ENCODE measurements around the gene CCDC169. TPM values are rescaled to one million over a fixed set of nuclear protein-coding genes. Genes with fewer than 3 reads are reported as not detected.

Gene CCDC169
- total RNA-seq, 1 experiment from 2014 or later = 36.8 TPM

DNA sequence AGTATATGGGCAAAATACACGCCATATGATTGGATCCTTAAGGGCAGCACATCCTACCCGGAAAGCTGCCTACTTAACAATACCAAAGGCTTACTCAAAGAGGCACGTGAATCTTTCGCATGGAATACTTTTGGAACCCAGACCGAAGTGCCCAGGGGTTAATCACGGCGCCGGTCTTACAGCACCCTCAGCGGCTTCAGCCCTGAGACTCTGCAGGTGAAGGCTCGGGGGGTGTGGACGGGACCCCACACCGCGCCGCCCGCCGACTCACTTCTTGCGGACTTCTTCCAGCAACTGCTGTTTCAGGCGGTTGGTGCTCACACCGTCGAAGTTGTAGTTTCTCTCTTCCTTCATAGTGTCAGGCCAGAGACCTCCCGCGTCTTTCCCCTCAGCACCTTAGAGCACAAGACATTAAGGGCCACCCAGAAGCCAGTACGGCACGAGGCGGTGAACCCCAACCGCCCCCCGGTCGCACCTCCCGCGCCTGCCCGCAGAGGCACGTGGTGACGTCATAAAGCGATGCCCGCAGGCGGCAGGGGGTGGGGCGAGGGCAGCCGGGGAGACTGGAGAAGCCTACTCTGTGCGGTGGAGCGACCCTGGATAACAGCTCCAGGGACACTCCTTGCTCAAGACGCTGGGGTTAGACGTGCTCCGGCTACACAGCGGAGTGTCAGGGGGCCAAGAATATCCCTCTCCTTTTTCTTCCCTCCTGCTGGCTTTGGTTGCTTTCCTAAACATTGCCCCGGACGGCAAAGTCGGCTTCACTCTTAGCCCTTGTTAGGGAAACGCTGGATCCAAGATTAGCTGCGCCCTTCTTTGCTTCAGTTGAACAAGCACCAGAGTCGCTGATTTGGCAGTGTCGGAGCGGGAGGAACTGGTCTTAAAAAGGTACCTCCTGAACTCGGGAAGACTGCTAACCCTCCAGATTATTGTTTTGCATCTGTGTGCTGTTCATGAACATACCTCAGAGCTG is at the start of gene CCDC169 (continued):
- TF ChIP-seq, protein P1, sequence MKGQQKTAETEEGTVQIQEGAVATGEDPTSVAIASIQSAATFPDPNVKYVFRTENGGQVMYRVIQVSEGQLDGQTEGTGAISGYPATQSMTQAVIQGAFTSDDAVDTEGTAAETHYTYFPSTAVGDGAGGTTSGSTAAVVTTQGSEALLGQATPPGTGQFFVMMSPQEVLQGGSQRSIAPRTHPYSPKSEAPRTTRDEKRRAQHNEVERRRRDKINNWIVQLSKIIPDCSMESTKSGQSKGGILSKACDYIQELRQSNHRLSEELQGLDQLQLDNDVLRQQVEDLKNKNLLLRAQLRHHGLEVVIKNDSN (CRISPR knock-in tag; IDR thresholded peaks at IDR 0.05) = peak; percentile 71; the same call in 1 of the 2 replicates
- TF ChIP-seq, protein P2, sequence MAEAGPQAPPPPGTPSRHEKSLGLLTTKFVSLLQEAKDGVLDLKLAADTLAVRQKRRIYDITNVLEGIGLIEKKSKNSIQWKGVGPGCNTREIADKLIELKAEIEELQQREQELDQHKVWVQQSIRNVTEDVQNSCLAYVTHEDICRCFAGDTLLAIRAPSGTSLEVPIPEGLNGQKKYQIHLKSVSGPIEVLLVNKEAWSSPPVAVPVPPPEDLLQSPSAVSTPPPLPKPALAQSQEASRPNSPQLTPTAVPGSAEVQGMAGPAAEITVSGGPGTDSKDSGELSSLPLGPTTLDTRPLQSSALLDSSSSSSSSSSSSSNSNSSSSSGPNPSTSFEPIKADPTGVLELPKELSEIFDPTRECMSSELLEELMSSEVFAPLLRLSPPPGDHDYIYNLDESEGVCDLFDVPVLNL (CRISPR knock-in tag; IDR thresholded peaks at IDR 0.05; ENCODE audit: borderline replicate concordance, low read depth) = no peak
- TF ChIP-seq, protein P3, sequence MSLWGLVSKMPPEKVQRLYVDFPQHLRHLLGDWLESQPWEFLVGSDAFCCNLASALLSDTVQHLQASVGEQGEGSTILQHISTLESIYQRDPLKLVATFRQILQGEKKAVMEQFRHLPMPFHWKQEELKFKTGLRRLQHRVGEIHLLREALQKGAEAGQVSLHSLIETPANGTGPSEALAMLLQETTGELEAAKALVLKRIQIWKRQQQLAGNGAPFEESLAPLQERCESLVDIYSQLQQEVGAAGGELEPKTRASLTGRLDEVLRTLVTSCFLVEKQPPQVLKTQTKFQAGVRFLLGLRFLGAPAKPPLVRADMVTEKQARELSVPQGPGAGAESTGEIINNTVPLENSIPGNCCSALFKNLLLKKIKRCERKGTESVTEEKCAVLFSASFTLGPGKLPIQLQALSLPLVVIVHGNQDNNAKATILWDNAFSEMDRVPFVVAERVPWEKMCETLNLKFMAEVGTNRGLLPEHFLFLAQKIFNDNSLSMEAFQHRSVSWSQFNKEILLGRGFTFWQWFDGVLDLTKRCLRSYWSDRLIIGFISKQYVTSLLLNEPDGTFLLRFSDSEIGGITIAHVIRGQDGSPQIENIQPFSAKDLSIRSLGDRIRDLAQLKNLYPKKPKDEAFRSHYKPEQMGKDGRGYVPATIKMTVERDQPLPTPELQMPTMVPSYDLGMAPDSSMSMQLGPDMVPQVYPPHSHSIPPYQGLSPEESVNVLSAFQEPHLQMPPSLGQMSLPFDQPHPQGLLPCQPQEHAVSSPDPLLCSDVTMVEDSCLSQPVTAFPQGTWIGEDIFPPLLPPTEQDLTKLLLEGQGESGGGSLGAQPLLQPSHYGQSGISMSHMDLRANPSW (CRISPR knock-in tag; conservative IDR thresholded peaks at IDR 0.05; ENCODE audit: low read depth) = no peak
- TF ChIP-seq, protein P4, sequence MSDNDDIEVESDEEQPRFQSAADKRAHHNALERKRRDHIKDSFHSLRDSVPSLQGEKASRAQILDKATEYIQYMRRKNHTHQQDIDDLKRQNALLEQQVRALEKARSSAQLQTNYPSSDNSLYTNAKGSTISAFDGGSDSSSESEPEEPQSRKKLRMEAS (CRISPR knock-in tag; IDR thresholded peaks at IDR 0.05) = peak; percentile 98
- TF ChIP-seq TP53 (CRISPR knock-in tag; IDR thresholded peaks at IDR 0.05) (peak; percentile 86; the same call in 1 of the 2 replicates), HMGA2 (CRISPR knock-in tag; IDR thresholded peaks at IDR 0.05) (no peak), RELA (CRISPR knock-in tag; IDR thresholded peaks at IDR 0.05; ENCODE audit: borderline replicate concordance) (peak; percentile 82; the same call in 1 of the 2 replicates), ATF1 (CRISPR knock-in tag; IDR thresholded peaks at IDR 0.05) (0 out of 2 replicates have a peak, but pooled peaks have one; percentile 80), ZNF232 (CRISPR knock-in tag; IDR thresholded peaks at IDR 0.05) (no peak), ESRRA (CRISPR knock-in tag; IDR thresholded peaks at IDR 0.05; ENCODE audit: borderline replicate concordance) (0 out of 2 replicates have a peak, but pooled peaks have one; percentile 48), NFE2L1 (CRISPR knock-in tag; IDR thresholded peaks at IDR 0.05) (0 out of 2 replicates have a peak, but pooled peaks have one; percentile 65), SMAD4 (CRISPR knock-in tag; IDR thresholded peaks at IDR 0.05) (peak; percentile 77; the same call in 1 of the 2 replicates), ETV6 (CRISPR knock-in tag; IDR thresholded peaks at IDR 0.05) (peak; percentile 73; the same call in 1 of the 2 replicates), MXD4 (CRISPR knock-in tag; IDR thresholded peaks at IDR 0.05; ENCODE audit: borderline replicate concordance) (no peak), ZNF317 (CRISPR knock-in tag; IDR thresholded peaks at IDR 0.05; ENCODE audit: borderline replicate concordance, low read depth) (0 out of 2 replicates have a peak, but pooled peaks have one; percentile 64), MYBL2 (CRISPR knock-in tag; IDR thresholded peaks at IDR 0.05) (peak; percentile 77; the same call in 1 of the 2 replicates), FOXJ3 (CRISPR knock-in tag; IDR thresholded peaks at IDR 0.05; ENCODE audit: borderline replicate concordance) (no peak), OVOL2 (CRISPR knock-in tag; IDR thresholded peaks at IDR 0.05; ENCODE audit: borderline replicate concordance) (no peak), ELF4 (CRISPR knock-in tag; IDR thresholded peaks at IDR 0.05; ENCODE audit: low read depth) (no peak)
- TF ChIP-seq, protein P5, sequence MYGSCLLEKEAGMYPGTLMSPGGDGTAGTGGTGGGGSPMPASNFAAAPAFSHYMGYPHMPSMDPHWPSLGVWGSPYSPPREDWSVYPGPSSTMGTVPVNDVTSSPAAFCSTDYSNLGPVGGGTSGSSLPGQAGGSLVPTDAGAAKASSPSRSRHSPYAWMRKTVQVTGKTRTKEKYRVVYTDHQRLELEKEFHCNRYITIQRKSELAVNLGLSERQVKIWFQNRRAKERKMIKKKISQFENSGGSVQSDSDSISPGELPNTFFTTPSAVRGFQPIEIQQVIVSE (CRISPR knock-in tag; IDR thresholded peaks at IDR 0.05; ENCODE audit: borderline replicate concordance) = no peak
- TF ChIP-seq, protein P6, sequence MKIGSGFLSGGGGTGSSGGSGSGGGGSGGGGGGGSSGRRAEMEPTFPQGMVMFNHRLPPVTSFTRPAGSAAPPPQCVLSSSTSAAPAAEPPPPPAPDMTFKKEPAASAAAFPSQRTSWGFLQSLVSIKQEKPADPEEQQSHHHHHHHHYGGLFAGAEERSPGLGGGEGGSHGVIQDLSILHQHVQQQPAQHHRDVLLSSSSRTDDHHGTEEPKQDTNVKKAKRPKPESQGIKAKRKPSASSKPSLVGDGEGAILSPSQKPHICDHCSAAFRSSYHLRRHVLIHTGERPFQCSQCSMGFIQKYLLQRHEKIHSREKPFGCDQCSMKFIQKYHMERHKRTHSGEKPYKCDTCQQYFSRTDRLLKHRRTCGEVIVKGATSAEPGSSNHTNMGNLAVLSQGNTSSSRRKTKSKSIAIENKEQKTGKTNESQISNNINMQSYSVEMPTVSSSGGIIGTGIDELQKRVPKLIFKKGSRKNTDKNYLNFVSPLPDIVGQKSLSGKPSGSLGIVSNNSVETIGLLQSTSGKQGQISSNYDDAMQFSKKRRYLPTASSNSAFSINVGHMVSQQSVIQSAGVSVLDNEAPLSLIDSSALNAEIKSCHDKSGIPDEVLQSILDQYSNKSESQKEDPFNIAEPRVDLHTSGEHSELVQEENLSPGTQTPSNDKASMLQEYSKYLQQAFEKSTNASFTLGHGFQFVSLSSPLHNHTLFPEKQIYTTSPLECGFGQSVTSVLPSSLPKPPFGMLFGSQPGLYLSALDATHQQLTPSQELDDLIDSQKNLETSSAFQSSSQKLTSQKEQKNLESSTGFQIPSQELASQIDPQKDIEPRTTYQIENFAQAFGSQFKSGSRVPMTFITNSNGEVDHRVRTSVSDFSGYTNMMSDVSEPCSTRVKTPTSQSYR (CRISPR knock-in tag; IDR thresholded peaks at IDR 0.05) = peak; percentile 91; the same call in 1 of the 2 replicates
- TF ChIP-seq, protein P7, sequence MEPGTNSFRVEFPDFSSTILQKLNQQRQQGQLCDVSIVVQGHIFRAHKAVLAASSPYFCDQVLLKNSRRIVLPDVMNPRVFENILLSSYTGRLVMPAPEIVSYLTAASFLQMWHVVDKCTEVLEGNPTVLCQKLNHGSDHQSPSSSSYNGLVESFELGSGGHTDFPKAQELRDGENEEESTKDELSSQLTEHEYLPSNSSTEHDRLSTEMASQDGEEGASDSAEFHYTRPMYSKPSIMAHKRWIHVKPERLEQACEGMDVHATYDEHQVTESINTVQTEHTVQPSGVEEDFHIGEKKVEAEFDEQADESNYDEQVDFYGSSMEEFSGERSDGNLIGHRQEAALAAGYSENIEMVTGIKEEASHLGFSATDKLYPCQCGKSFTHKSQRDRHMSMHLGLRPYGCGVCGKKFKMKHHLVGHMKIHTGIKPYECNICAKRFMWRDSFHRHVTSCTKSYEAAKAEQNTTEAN (CRISPR knock-in tag; IDR thresholded peaks at IDR 0.05) = no peak
- TF ChIP-seq, protein P8, sequence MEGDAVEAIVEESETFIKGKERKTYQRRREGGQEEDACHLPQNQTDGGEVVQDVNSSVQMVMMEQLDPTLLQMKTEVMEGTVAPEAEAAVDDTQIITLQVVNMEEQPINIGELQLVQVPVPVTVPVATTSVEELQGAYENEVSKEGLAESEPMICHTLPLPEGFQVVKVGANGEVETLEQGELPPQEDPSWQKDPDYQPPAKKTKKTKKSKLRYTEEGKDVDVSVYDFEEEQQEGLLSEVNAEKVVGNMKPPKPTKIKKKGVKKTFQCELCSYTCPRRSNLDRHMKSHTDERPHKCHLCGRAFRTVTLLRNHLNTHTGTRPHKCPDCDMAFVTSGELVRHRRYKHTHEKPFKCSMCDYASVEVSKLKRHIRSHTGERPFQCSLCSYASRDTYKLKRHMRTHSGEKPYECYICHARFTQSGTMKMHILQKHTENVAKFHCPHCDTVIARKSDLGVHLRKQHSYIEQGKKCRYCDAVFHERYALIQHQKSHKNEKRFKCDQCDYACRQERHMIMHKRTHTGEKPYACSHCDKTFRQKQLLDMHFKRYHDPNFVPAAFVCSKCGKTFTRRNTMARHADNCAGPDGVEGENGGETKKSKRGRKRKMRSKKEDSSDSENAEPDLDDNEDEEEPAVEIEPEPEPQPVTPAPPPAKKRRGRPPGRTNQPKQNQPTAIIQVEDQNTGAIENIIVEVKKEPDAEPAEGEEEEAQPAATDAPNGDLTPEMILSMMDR (IDR thresholded peaks at IDR 0.05) = no peak
- TF ChIP-seq, protein P9, sequence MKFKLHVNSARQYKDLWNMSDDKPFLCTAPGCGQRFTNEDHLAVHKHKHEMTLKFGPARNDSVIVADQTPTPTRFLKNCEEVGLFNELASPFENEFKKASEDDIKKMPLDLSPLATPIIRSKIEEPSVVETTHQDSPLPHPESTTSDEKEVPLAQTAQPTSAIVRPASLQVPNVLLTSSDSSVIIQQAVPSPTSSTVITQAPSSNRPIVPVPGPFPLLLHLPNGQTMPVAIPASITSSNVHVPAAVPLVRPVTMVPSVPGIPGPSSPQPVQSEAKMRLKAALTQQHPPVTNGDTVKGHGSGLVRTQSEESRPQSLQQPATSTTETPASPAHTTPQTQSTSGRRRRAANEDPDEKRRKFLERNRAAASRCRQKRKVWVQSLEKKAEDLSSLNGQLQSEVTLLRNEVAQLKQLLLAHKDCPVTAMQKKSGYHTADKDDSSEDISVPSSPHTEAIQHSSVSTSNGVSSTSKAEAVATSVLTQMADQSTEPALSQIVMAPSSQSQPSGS (CRISPR knock-in tag; IDR thresholded peaks at IDR 0.05; ENCODE audit: borderline replicate concordance, low read depth) = no peak

All from WTC11 (cell line).